ENCODE measurements around the gene HBG1. TPM values are rescaled to one million over a fixed set of nuclear protein-coding genes. Genes with fewer than 3 reads are reported as not detected.

Gene HBG1
- total RNA-seq, 2 experiments from 2014 or later: not detected

- Histone ChIP-seq H2AFZ (ENCODE audit: low read length) (no peak overlapping the region), H3K9me3 (ENCODE audit: low read length) (no peaks in the 10 kb centered on the region), H3K36me3 (ENCODE audit: insufficient read depth, low read length) (no peaks in the 10 kb centered on the region), H3K27ac (ENCODE audit: low read depth, low read length, poor library complexity, severe bottlenecking) (no peak overlapping the region), H3K4me2 (ENCODE audit: low read length) (no peak overlapping the region), H4K20me1 (ENCODE audit: insufficient read depth, low read length) (no peaks in the 10 kb centered on the region), H3K79me2 (ENCODE audit: insufficient read depth, low read depth, low read length) (no peaks in the 10 kb centered on the region), H3K4me1 (ENCODE audit: insufficient read depth, low read length, poor library complexity, severe bottlenecking) (no peaks in the 10 kb centered on the region), H3K9me2 (ENCODE audit: insufficient read depth, low read length) (no peaks in the 10 kb centered on the region), H3K4me3 (ENCODE audit: low read depth, low read length, poor library complexity, severe bottlenecking) (no peak overlapping the region)
- CTCF ChIA-PET (ENCODE audit: unreplicated experiment): no interaction called here
- no TSS peak for BruUV-seq (replicated peaks)
- no peak for DNase-seq (ENCODE audit: low spot score)
- POLR2A ChIA-PET: no interaction called here
- TF ChIP-seq, protein P1, sequence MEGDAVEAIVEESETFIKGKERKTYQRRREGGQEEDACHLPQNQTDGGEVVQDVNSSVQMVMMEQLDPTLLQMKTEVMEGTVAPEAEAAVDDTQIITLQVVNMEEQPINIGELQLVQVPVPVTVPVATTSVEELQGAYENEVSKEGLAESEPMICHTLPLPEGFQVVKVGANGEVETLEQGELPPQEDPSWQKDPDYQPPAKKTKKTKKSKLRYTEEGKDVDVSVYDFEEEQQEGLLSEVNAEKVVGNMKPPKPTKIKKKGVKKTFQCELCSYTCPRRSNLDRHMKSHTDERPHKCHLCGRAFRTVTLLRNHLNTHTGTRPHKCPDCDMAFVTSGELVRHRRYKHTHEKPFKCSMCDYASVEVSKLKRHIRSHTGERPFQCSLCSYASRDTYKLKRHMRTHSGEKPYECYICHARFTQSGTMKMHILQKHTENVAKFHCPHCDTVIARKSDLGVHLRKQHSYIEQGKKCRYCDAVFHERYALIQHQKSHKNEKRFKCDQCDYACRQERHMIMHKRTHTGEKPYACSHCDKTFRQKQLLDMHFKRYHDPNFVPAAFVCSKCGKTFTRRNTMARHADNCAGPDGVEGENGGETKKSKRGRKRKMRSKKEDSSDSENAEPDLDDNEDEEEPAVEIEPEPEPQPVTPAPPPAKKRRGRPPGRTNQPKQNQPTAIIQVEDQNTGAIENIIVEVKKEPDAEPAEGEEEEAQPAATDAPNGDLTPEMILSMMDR (conservative IDR thresholded peaks at IDR 0.05; ENCODE audit: low read length): no peak
- TF ChIP-seq EZH2phosphoT487 (IDR thresholded peaks at IDR 0.05; ENCODE audit: borderline replicate concordance, low read depth, low read length): no peak
- intact Hi-C loops (cut with micrococcal nuclease; ENCODE audit: unreplicated experiment): no loop called here
Measured at GRCh38 chr11:5223686-5224085, 26.0 kb downstream of the HBG1 start.

- intact Hi-C loops (cut with micrococcal nuclease; ENCODE audit: unreplicated experiment): no loop called here
- Histone ChIP-seq H3K9me3 (ENCODE audit: low read length) (no peaks in the 10 kb centered on the region), H3K9me2 (ENCODE audit: insufficient read depth, low read length) (no peaks in the 10 kb centered on the region), H3K4me3 (ENCODE audit: low read depth, low read length, poor library complexity, severe bottlenecking) (no peak overlapping the region), H4K20me1 (ENCODE audit: insufficient read depth, low read length) (no peaks in the 10 kb centered on the region), H2AFZ (ENCODE audit: low read length) (no peak overlapping the region), H3K79me2 (ENCODE audit: insufficient read depth, low read depth, low read length) (no peaks in the 10 kb centered on the region), H3K4me2 (ENCODE audit: low read length) (no peak overlapping the region), H3K27ac (ENCODE audit: low read depth, low read length, poor library complexity, severe bottlenecking) (no peak overlapping the region), H3K36me3 (ENCODE audit: insufficient read depth, low read length) (no peaks in the 10 kb centered on the region), H3K4me1 (ENCODE audit: insufficient read depth, low read length, poor library complexity, severe bottlenecking) (no peaks in the 10 kb centered on the region)
- no TSS peak for BruUV-seq (replicated peaks)
- TF ChIP-seq, protein P1 (conservative IDR thresholded peaks at IDR 0.05; ENCODE audit: low read length): no peak
- TF ChIP-seq EZH2phosphoT487 (IDR thresholded peaks at IDR 0.05; ENCODE audit: borderline replicate concordance, low read depth, low read length): no peak
- CTCF ChIA-PET (ENCODE audit: unreplicated experiment): no interaction called here
- no peak for DNase-seq (ENCODE audit: low spot score)
- POLR2A ChIA-PET: interaction anchor here (1.6 kb wide), 1 partner anchor 12 kb away, joined by 7 read pairs; no protein-coding TSS in a partner anchor
Measured at GRCh38 chr11:5223146-5223545, 26.5 kb downstream of the HBG1 start.

DNA sequence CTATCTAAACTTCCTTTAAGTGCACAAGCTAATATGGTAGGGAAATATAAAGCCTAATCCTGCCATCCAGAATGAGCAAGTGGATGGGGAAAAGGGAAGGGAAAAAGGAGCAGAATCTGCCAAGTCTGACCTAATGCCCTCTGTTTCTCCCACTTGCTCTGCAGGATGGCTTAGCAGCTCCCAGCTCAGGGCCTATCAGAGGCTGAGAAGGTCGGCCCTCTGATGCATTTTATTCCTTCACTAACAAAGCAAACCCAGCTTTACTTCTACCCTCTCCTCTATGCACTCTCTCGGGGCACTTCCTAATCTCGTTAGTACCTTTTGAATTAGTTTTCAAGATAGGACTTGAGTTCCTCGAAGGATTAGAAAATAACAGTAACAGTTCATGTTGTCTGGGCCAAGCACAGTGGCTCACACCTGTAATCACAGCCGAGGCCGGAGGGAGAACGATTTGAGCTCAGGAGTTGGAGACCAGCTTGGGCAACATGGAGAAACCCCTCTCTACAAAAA lies 39.2 kb downstream of the HBG1 start:
- Histone ChIP-seq H3K4me1 (ENCODE audit: insufficient read depth, low read length, poor library complexity, severe bottlenecking) (no peaks in the 10 kb centered on the region), H3K9me2 (ENCODE audit: insufficient read depth, low read length) (no peaks in the 10 kb centered on the region), H3K4me2 (ENCODE audit: low read length) (no peak overlapping the region), H4K20me1 (ENCODE audit: insufficient read depth, low read length) (no peaks in the 10 kb centered on the region), H3K36me3 (ENCODE audit: insufficient read depth, low read length) (no peaks in the 10 kb centered on the region), H3K79me2 (ENCODE audit: insufficient read depth, low read depth, low read length) (no peaks in the 10 kb centered on the region), H3K27ac (ENCODE audit: low read depth, low read length, poor library complexity, severe bottlenecking) (no peak overlapping the region), H2AFZ (ENCODE audit: low read length) (no peak overlapping the region), H3K9me3 (ENCODE audit: low read length) (no peaks in the 10 kb centered on the region), H3K4me3 (ENCODE audit: low read depth, low read length, poor library complexity, severe bottlenecking) (no peak overlapping the region)
- CTCF ChIA-PET (ENCODE audit: unreplicated experiment): no interaction called here
- no TSS peak for BruUV-seq (replicated peaks)
- POLR2A ChIA-PET: no interaction called here
- TF ChIP-seq, protein P1 (conservative IDR thresholded peaks at IDR 0.05; ENCODE audit: low read length): no peak
- no peak for TF ChIP-seq EZH2phosphoT487 (IDR thresholded peaks at IDR 0.05; ENCODE audit: borderline replicate concordance, low read depth, low read length)
- no peak for DNase-seq (ENCODE audit: low spot score)
- intact Hi-C loops (cut with micrococcal nuclease; ENCODE audit: unreplicated experiment): no loop called here

Data from OCI-LY7 (cell line).